ENCODE measurements around the gene XYLT1.

XYLT1 gene

DNA sequence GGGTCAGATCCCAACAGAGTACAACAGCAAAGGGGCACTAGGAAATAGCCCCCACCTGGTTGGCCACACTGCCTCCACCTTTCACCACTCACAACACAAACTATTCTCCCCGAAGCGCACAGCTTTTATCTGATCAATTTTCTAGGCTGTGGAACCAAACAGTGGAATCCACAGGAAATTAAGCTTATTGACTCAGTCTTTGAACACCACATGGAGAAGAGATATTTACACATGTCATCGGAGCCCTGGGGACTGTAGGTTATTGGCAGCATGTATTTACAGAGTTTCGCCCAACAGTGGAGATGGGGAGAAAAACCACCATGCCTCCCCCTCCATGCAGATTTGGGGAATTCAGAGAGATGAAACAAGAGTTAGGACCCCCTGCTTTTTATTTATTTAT is 154.8 kb downstream of the XYLT1 start:
- Histone ChIP-seq H3K36me3 (ENCODE audit: control insufficient read depth, low read length) (no peaks in the 10 kb centered on the region), H3K9me3 (ENCODE audit: control insufficient read depth, insufficient read depth, low read length) (no peaks in the 10 kb centered on the region), H3K4me3 (ENCODE audit: low read length) (no peak overlapping the region), H3K27me3 (ENCODE audit: control insufficient read depth, low read length) (no peaks in the 10 kb centered on the region), H3F3A (ENCODE audit: control insufficient read depth, insufficient read depth) (no peaks in the 10 kb centered on the region), H4K20me1 (ENCODE audit: control insufficient read depth, insufficient read depth, low read depth, low read length) (no peaks in the 10 kb centered on the region), H3K79me2 (ENCODE audit: control insufficient read depth, low read length) (peaks cover 18% of the 10 kb centered on the region; the same call in 1 of the 2 replicates), H3K27ac (ENCODE audit: low read depth, low read length) (no peak overlapping the region), H3K4me1 (ENCODE audit: control insufficient read depth, low read length) (peaks cover 22% of the 10 kb centered on the region), H3K4me2 (ENCODE audit: low read length) (no peak overlapping the region), H3K9me2 (replicated peaks; ENCODE audit: control insufficient read depth, low read length) (no peaks in the 10 kb centered on the region)
- no peak for TF ChIP-seq EZH2phosphoT487 (IDR thresholded peaks at IDR 0.05; ENCODE audit: borderline replicate concordance, low read length)
- TF ChIP-seq, protein P1, sequence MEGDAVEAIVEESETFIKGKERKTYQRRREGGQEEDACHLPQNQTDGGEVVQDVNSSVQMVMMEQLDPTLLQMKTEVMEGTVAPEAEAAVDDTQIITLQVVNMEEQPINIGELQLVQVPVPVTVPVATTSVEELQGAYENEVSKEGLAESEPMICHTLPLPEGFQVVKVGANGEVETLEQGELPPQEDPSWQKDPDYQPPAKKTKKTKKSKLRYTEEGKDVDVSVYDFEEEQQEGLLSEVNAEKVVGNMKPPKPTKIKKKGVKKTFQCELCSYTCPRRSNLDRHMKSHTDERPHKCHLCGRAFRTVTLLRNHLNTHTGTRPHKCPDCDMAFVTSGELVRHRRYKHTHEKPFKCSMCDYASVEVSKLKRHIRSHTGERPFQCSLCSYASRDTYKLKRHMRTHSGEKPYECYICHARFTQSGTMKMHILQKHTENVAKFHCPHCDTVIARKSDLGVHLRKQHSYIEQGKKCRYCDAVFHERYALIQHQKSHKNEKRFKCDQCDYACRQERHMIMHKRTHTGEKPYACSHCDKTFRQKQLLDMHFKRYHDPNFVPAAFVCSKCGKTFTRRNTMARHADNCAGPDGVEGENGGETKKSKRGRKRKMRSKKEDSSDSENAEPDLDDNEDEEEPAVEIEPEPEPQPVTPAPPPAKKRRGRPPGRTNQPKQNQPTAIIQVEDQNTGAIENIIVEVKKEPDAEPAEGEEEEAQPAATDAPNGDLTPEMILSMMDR (IDR thresholded peaks at IDR 0.05; ENCODE audit: low read depth, low read length, poor library complexity, severe bottlenecking) = no peak

DNA sequence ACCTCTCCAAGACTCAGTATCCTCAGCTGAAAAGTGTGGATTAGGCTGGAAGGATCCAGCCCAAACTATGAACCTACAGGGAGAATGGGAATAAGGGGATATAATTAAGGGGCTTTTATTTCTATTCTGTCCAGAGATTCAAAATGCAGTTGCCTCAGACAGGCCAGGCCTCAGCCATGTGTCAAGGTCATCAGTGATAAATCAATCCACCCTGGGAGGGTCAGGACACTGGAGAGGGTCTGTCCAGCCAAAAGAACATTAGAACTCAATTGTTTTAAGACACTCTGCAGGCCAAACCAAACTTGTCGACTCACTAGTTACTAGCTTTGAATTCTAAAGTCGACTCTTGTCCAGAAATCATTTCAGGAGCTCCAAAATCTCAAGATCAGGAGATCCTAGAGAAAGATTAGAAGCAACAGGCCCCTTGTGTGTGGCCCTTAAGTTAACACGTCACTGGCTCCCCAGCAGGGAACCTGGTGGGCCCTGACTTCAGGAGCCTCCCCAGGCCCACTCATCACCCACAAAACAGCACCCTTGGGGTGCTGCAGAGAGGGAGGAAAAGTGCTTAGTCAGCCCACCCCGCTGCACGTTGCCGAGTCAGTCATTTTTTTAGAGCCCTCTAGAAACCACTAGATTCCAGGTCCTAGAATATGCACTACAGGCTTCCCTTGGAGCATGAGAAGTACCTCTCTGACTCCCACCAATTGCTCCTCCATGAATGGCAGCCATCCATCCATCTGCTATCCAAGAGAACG is 156.8 kb downstream of the XYLT1 start:
- H3K9me2 ChIP-seq (replicated peaks; ENCODE audit: control insufficient read depth, low read length) = no peaks in the 10 kb centered on the region
- no peak overlapping the region for H3K27ac ChIP-seq (ENCODE audit: low read depth, low read length)
- H3K4me3 ChIP-seq (ENCODE audit: low read length) = no peak overlapping the region
- H3K4me1 ChIP-seq (ENCODE audit: control insufficient read depth, low read length) = peaks cover 22% of the 10 kb centered on the region
- H4K20me1 ChIP-seq (ENCODE audit: control insufficient read depth, insufficient read depth, low read depth, low read length) = no peaks in the 10 kb centered on the region
- H3K36me3 ChIP-seq (ENCODE audit: control insufficient read depth, low read length) = no peaks in the 10 kb centered on the region
- no peaks in the 10 kb centered on the region for H3F3A ChIP-seq (ENCODE audit: control insufficient read depth, insufficient read depth)
- H3K79me2 ChIP-seq (ENCODE audit: control insufficient read depth, low read length) = peaks cover 18% of the 10 kb centered on the region; the same call in 1 of the 2 replicates
- no peaks in the 10 kb centered on the region for H3K27me3 ChIP-seq (ENCODE audit: control insufficient read depth, low read length)
- no peaks in the 10 kb centered on the region for H3K9me3 ChIP-seq (ENCODE audit: control insufficient read depth, insufficient read depth, low read length)
- no peak overlapping the region for H3K4me2 ChIP-seq (ENCODE audit: low read length)
- TF ChIP-seq EZH2phosphoT487 (IDR thresholded peaks at IDR 0.05; ENCODE audit: borderline replicate concordance, low read length) = no peak
- TF ChIP-seq, protein P1 (IDR thresholded peaks at IDR 0.05; ENCODE audit: low read depth, low read length, poor library complexity, severe bottlenecking) = no peak

DNA sequence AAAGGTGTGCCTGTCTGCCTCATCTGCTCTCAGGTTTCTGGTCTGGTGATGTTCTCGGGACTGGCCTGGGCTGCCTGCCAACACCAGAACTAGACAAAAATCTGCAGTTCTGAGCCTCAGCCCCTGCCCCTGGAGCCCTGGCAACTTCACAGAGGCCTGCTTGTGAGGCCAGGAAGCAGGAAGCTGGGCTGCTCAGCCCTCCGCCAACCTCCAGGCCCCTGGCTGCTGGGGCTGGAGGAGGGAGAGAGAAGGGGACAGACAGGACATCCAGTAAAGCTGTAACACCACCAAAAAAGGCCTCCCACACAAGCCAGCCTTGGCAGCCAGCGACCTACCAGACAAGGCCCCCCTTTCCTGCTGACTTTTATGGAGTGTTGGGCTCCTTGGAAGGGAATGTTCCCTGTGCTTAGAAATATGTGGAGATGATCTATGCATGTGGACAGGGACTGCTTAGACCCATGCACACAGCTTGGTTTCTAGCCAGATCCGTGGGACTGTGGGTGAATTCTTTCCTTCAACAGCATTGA is 157.6 kb downstream of the XYLT1 start:
- Histone ChIP-seq H3K27me3 (ENCODE audit: control insufficient read depth, low read length) (no peaks in the 10 kb centered on the region), H3K36me3 (ENCODE audit: control insufficient read depth, low read length) (no peaks in the 10 kb centered on the region), H4K20me1 (ENCODE audit: control insufficient read depth, insufficient read depth, low read depth, low read length) (no peaks in the 10 kb centered on the region), H3F3A (ENCODE audit: control insufficient read depth, insufficient read depth) (no peaks in the 10 kb centered on the region), H3K4me2 (ENCODE audit: low read length) (no peak overlapping the region), H3K4me1 (ENCODE audit: control insufficient read depth, low read length) (peaks cover 22% of the 10 kb centered on the region), H3K9me2 (replicated peaks; ENCODE audit: control insufficient read depth, low read length) (no peaks in the 10 kb centered on the region), H3K79me2 (ENCODE audit: control insufficient read depth, low read length) (peaks cover 18% of the 10 kb centered on the region; the same call in 1 of the 2 replicates), H3K27ac (ENCODE audit: low read depth, low read length) (no peak overlapping the region), H3K4me3 (ENCODE audit: low read length) (no peak overlapping the region), H3K9me3 (ENCODE audit: control insufficient read depth, insufficient read depth, low read length) (no peaks in the 10 kb centered on the region)
- TF ChIP-seq, protein P1 (IDR thresholded peaks at IDR 0.05; ENCODE audit: low read depth, low read length, poor library complexity, severe bottlenecking) = no peak
- no peak for TF ChIP-seq EZH2phosphoT487 (IDR thresholded peaks at IDR 0.05; ENCODE audit: borderline replicate concordance, low read length)

Data from DOHH2 (cell line).